ENCODE data around the gene CLASP2.

Gene CLASP2

DNA sequence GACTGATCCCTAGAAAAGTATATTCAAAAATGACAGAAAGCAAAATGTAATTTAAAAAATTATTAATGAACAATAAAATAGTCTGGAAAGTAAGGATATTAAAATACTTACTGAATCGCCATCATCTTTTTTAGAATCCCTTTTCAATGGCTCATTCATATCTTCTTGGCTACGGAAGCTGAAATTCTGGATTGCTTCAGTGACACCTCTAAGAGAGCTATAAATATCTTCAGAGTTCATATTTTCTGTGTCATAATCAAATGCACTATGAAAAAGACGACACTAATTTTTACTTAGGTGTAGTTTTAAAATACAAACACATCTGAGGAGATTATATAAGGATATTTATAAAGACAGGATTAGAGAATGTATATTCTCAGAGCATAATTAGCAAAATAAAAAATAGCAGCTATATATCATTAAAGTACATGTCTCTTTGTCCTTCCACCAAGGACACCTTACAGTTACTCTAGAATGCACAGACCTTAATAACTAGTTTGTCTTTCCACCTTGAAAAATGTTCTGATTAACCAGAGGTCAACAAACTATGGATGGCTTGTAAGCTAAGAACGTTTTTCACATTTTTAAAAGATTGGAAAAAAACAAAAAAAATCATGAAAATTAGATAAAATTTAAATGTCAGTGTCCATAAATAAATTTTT, 179.2 kb downstream of the CLASP2 start:
- TF ChIP-seq, protein P1, sequence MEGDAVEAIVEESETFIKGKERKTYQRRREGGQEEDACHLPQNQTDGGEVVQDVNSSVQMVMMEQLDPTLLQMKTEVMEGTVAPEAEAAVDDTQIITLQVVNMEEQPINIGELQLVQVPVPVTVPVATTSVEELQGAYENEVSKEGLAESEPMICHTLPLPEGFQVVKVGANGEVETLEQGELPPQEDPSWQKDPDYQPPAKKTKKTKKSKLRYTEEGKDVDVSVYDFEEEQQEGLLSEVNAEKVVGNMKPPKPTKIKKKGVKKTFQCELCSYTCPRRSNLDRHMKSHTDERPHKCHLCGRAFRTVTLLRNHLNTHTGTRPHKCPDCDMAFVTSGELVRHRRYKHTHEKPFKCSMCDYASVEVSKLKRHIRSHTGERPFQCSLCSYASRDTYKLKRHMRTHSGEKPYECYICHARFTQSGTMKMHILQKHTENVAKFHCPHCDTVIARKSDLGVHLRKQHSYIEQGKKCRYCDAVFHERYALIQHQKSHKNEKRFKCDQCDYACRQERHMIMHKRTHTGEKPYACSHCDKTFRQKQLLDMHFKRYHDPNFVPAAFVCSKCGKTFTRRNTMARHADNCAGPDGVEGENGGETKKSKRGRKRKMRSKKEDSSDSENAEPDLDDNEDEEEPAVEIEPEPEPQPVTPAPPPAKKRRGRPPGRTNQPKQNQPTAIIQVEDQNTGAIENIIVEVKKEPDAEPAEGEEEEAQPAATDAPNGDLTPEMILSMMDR (IDR thresholded peaks at IDR 0.05), result no peak
- H3K36me3 ChIP-seq, result peaks cover 40 to 88% (median 45%) of the 10 kb centered on the region in 3 donors
- no peak overlapping the region for H3K27ac ChIP-seq
- intact Hi-C loops (cut with DNase I; ENCODE audit: low total_unique reads), result no loop called here
- no peaks in the 10 kb centered on the region for H3K9me3 ChIP-seq
- no peaks in the 10 kb centered on the region for H3K4me1 ChIP-seq
- no peaks in the 10 kb centered on the region for H3K27me3 ChIP-seq
- H3K4me3 ChIP-seq, result no peak overlapping the region
- no peak for DNase-seq

DNA sequence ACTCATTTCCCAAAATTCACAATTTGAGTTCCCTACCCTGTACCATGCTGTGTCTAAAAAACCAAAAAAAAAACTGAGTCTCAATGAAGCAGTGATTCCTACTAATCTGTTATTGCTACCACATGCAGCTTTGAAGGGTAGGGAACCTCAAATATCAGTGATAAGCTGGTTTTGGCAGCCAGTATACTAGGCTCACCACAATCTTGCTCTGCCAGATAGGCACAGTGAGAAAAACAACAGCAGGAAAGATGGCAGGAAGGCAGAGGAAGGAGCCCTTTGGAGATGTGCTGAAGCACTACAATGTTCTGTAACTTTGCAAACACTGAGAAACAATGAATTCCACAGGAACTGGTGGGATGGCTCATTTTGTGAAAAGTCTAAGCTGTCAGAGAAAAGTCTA, 180.9 kb downstream of the CLASP2 start:
- Histone ChIP-seq H3K27me3 (no peaks in the 10 kb centered on the region), H3K27ac (no peak overlapping the region), H3K36me3 (peaks cover 39 to 90% (median 41%) of the 10 kb centered on the region in 3 donors), H3K9me3 (no peaks in the 10 kb centered on the region), H3K4me3 (no peak overlapping the region), H3K4me1 (no peaks in the 10 kb centered on the region)
- intact Hi-C loops (cut with DNase I; ENCODE audit: low total_unique reads), result no loop called here
- TF ChIP-seq, protein P1 (IDR thresholded peaks at IDR 0.05), result no peak
- DNase-seq, result no peak

DNA sequence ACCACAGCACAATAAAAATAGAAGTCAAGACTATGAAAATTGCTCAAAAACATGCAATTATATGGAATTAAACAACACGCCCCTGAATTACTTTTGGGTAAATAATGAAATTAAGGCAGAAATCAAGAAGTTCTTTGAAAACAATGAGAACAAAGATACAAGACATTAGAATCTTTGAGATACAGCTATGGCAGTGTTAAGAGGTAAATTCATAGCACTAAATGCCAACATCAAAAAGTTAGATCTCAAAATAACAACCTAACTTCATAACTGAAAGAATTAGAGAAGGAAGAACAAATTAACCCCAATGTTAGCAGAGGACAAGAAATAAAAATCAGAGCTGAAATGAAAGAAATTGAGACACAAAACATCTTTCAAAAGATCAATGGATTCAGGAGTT, 191.3 kb downstream of the CLASP2 start:
- no peak overlapping the region for H3K4me3 ChIP-seq
- peaks cover 0 to 31% (median 6%) of the 10 kb centered on the region in 3 donors for H3K9me3 ChIP-seq
- intact Hi-C loops (cut with DNase I; ENCODE audit: low total_unique reads), result no loop called here

DNA sequence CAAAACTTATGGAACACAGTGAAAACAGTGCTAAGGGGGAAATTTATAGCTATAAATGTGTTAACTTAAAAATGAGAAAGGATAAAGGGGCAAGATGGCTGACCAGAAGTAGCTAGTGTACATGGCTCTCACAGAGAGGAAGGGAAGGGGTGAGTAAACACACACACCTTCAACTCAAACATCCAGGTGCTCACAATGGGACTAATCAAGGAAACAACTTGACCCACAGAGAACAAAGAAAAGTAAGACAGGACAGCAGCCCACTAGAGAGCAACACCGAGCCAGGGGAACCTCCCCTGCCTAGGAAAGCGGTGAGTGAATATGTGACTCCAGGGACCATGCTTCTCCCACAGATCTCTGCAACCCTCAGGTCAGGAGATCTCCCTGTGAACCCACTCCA, 192.8 kb downstream of the CLASP2 start:
- Histone ChIP-seq H3K4me3 (no peak overlapping the region), H3K27me3 (no peaks in the 10 kb centered on the region), H3K27ac (no peak overlapping the region), H3K9me3 (peaks cover 0 to 31% (median 6%) of the 10 kb centered on the region in 3 donors), H3K4me1 (no peaks in the 10 kb centered on the region), H3K36me3 (peaks cover 44 to 71% (median 55%) of the 10 kb centered on the region in 3 donors)
- intact Hi-C loops (cut with DNase I; ENCODE audit: low total_unique reads), result no loop called here
- DNase-seq, result no peak
- TF ChIP-seq, protein P1 (IDR thresholded peaks at IDR 0.05), result no peak

More for the DNA sequence above, 191.3 kb downstream of the CLASP2 start:
- H3K27me3 ChIP-seq, result no peaks in the 10 kb centered on the region
- no peak for DNase-seq
- peaks cover 41 to 86% (median 59%) of the 10 kb centered on the region in 3 donors for H3K36me3 ChIP-seq
- H3K27ac ChIP-seq, result no peak overlapping the region
- H3K4me1 ChIP-seq, result no peaks in the 10 kb centered on the region
- TF ChIP-seq, protein P1 (IDR thresholded peaks at IDR 0.05), result no peak

DNA sequence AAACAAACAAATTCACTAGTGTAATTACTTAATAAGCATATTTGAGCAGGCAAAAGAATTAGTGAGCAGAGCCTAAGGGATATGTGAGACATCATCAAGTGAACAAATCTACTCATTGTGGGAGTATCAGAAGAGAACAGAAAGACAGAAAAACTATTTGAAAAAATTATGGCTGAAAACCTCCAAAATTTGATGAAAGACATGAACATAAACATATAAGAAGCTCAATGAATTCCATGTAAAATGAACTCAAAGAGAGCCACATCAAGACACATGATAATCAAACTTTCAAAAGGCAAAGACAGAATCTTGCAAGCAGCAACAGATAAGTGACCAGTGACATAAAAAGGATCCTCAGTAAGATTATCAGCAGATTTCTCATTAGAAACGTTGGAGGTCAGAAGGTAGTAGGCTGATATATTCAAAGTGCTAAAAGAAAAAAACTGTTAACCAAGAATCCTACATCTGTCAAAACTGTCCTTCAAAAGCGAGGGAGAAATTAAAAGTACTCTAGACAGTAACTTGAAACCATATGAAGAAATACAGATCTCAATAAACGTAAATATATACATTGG, 194.9 kb downstream of the CLASP2 start:
- Histone ChIP-seq H3K27ac (no peak overlapping the region), H3K27me3 (no peaks in the 10 kb centered on the region), H3K36me3 (peaks cover 50 to 53% (median 51%) of the 10 kb centered on the region in 3 donors), H3K4me3 (no peak overlapping the region), H3K9me3 (peaks cover 0 to 24% (median 6%) of the 10 kb centered on the region in 3 donors), H3K4me1 (no peaks in the 10 kb centered on the region)
- TF ChIP-seq, protein P1 (IDR thresholded peaks at IDR 0.05), result no peak
- no peak for DNase-seq
- intact Hi-C loops (cut with DNase I; ENCODE audit: low total_unique reads), result no loop called here

Data from tibial artery (tissue), 4 donors.